HG03575 (cell line): ENCODE measurements around the gene TOR2A.

ENCODE experiments used
- ATAC-seq: cut with Tn5 transposase; IDR thresholded peaks from one replicate; pipeline ENCODE4 v1.9.1; 2021; ENCODE audit not compliant: unreplicated experiment, insufficient number of reproducible peaks, low FRiP score; ENCODE audit errors: extremely low read depth

Gene TOR2A

GRCh38 chr9:127708952-127709587, 26.0 kb downstream of the TOR2A start:
- ATAC-seq, result no peak

- no peak for ATAC-seq
Observed at GRCh38 chr9:127707766-127708165, 27.3 kb downstream of the TOR2A start.

GRCh38 chr9:127706836-127707241, 28.3 kb downstream of the TOR2A start, which contains the start of gene CFAP157:
CFAP157 (plus strand) TSS chr9:127706988; CDS start chr9:127707032, 44 bp downstream.
- ATAC-seq, result no peak

- no peak for ATAC-seq
Observed at GRCh38 chr9:127705577-127706379, 29.3 kb downstream of the TOR2A start.

GRCh38 chr9:127703289-127703946, 31.7 kb downstream of the TOR2A start:
- no peak for ATAC-seq

GRCh38 chr9:127700594-127701255, 34.4 kb downstream of the TOR2A start:
- ATAC-seq, result no peak

GRCh38 chr9:127700140-127700539, 35.0 kb downstream of the TOR2A start:
- ATAC-seq, result no peak

- ATAC-seq, result no peak
Observed at GRCh38 chr9:127698985-127699670, 36.0 kb downstream of the TOR2A start.

- ATAC-seq, result no peak
Observed at GRCh38 chr9:127698386-127698785, 36.7 kb downstream of the TOR2A start.

GRCh38 chr9:127697575-127697974, 37.5 kb downstream of the TOR2A start:
- ATAC-seq, result no peak

GRCh38 chr9:127694890-127695720, 40.0 kb downstream of the TOR2A start:
- no peak for ATAC-seq

GRCh38 chr9:127693697-127694096, 41.4 kb downstream of the TOR2A start:
- ATAC-seq, result no peak

GRCh38 chr9:127693143-127693542, 42.0 kb downstream of the TOR2A start:
- no peak for ATAC-seq

GRCh38 chr9:127692071-127692470, 43.0 kb downstream of the TOR2A start:
- ATAC-seq, result no peak

- no peak for ATAC-seq
Observed at GRCh38 chr9:127690735-127691134, 44.4 kb downstream of the TOR2A start.

GRCh38 chr9:127689329-127690000, 45.6 kb downstream of the TOR2A start:
- no peak for ATAC-seq

- no peak for ATAC-seq
Observed at GRCh38 chr9:127686461-127687393, 48.4 kb downstream of the TOR2A start.
